HepG2 (cell line): Measurements from ENCODE around the gene ADIPOR1.

Source experiments
- CREB1 ChIP-seq, 2 experiments: fragments of 450-650 bp in 1 of 2; IDR thresholded peaks; 2 replicates each; pipeline ENCODE4 v1.6.1; 2016 to 2017; ENCODE audit warnings: control low read depth in 1 of 2, mild to moderate bottlenecking in 1 of 2, missing compliant biosample characterization in 1 of 2, missing genetic modification characterization in 1 of 2
- EZH2 ChIP-seq: conservative IDR thresholded peaks from 2 replicates; pipeline ENCODE4 v1.6.1; 2012; ENCODE audit warnings: mild to moderate bottlenecking, low read depth, low read length, moderate library complexity
- NFIC ChIP-seq: IDR thresholded peaks from 2 replicates; pipeline ENCODE4 v1.6.1; 2012; ENCODE audit warnings: mild to moderate bottlenecking, low read length, inconsistent platforms
- SKIL ChIP-seq: sonication (generic); formaldehyde crosslinking; IDR thresholded peaks from 2 replicates; pipeline ENCODE4 v1.8.0; 2022; ENCODE audit warnings: missing genetic modification reagents, mild to moderate bottlenecking, moderate library complexity, borderline replicate concordance
- ZBTB39 ChIP-seq: sonication (generic); formaldehyde crosslinking; IDR thresholded peaks from 2 replicates; pipeline ENCODE4 v1.5.0; 2020; ENCODE audit warnings: missing genetic modification reagents
- ZFP36 ChIP-seq: fragments of 150-350 bp; IDR thresholded peaks from 2 replicates; pipeline ENCODE4 v1.6.1; 2018; ENCODE audit warnings: borderline replicate concordance, low read length, low read depth; ENCODE audit not compliant: partially characterized antibody
- ZNF124 ChIP-seq: sonication (generic); formaldehyde crosslinking; IDR thresholded peaks from 2 replicates; pipeline ENCODE4 v1.4.0; 2020; ENCODE audit warnings: missing genetic modification reagents
- TF ChIP-seq, protein P1 (sequence below): sonication (generic); formaldehyde crosslinking; conservative IDR thresholded peaks from 2 replicates; pipeline ENCODE4 v1.4.0; 2020; ENCODE audit warnings: missing genetic modification reagents

GRCh38 chr1:202979459-202979858 lies 21.3 kb upstream of the ADIPOR1 start:
- TF ChIP-seq CREB1 (IDR thresholded peaks at IDR 0.05) (no peak), CREB1 (CRISPR knock-in tag; IDR thresholded peaks at IDR 0.05) (no peak), ZFP36 (no peak), EZH2 (no peak), ZBTB39 (no peak), SKIL (CRISPR knock-in tag) (no peak), ZNF124 (no peak), NFIC (no peak)
- TF ChIP-seq, protein P1, sequence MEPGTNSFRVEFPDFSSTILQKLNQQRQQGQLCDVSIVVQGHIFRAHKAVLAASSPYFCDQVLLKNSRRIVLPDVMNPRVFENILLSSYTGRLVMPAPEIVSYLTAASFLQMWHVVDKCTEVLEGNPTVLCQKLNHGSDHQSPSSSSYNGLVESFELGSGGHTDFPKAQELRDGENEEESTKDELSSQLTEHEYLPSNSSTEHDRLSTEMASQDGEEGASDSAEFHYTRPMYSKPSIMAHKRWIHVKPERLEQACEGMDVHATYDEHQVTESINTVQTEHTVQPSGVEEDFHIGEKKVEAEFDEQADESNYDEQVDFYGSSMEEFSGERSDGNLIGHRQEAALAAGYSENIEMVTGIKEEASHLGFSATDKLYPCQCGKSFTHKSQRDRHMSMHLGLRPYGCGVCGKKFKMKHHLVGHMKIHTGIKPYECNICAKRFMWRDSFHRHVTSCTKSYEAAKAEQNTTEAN = no peak
